Body of pancreas (tissue), 4 donors: ENCODE measurements around the gene XRRA1.

Experiments used
- POLR2A ChIP-seq, 3 donors: fragments of 450-650 bp; IDR thresholded peaks; one replicate each; pipeline ENCODE4 v1.6.1; 2016; ENCODE audit warnings: antibody characterized with exemption in 3 of 3, mild to moderate bottlenecking in 2 of 3
- TF ChIP-seq, protein P1 (sequence below), 7 experiments: fragments of 450-650 bp in 4 of 7; fragments of 200-600 bp in 3 of 7; sonication (generic) in 3 of 7; IDR thresholded peaks; one replicate each; pipeline ENCODE4 v1.5.1; 2016 to 2019; ENCODE audit warnings: antibody characterized with exemption in 7 of 7

DNA sequence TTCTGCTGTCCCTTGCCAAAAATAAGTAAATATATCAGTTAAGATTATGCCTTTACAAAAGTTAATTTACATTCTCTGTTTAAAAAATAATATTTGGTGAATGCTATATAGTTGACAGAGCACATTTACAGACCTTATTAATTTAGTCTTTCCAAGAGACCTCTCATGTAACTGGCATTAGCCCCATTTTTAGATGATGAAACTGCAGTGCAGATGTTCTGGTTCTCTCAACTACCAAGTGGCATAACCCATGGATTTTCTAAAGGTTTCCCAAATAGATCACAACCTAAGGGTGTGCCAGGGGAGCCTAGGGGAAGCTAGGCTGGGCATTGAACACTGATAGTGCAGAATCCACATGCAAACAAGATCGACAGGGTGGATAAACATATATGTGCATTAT, 111.7 kb downstream of the XRRA1 start:
- no peak for TF ChIP-seq POLR2A (IDR thresholded peaks at IDR 0.05)
- TF ChIP-seq, protein P1, sequence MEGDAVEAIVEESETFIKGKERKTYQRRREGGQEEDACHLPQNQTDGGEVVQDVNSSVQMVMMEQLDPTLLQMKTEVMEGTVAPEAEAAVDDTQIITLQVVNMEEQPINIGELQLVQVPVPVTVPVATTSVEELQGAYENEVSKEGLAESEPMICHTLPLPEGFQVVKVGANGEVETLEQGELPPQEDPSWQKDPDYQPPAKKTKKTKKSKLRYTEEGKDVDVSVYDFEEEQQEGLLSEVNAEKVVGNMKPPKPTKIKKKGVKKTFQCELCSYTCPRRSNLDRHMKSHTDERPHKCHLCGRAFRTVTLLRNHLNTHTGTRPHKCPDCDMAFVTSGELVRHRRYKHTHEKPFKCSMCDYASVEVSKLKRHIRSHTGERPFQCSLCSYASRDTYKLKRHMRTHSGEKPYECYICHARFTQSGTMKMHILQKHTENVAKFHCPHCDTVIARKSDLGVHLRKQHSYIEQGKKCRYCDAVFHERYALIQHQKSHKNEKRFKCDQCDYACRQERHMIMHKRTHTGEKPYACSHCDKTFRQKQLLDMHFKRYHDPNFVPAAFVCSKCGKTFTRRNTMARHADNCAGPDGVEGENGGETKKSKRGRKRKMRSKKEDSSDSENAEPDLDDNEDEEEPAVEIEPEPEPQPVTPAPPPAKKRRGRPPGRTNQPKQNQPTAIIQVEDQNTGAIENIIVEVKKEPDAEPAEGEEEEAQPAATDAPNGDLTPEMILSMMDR (IDR thresholded peaks at IDR 0.05): no peak
